Caco-2 (cell line): ENCODE measurements around the gene C10orf67. TPM values are rescaled to one million over a fixed set of nuclear protein-coding genes. Genes with fewer than 3 reads are reported as not detected.

Experiments used
- BruUV-seq: library from RNA; stranded (reverse); fragments of 400-500 nt; replicated peaks from 2 replicates; lab custom pipeline; 2021; lab: Mats Ljungman, UMichigan
- CTCF ChIA-PET: fragments of 300-600 bp; sonication (Branson Sonifier 250); formaldehyde crosslinking; loops from one replicate; lab custom pipeline; 2022; ENCODE audit warnings: antibody characterized with exemption; lab: Charles Lee
- POLR2A ChIA-PET: fragments of 300-600 bp; sonication (Branson Sonifier 250); formaldehyde crosslinking; loops from one replicate; lab custom pipeline; 2022; ENCODE audit warnings: antibody characterized with exemption; lab: Charles Lee
- DNase-seq, 2 experiments: peaks; one replicate each; pipeline versions ENCODE4 v3.0.0 to v3.0.0-alpha.2; 2020 to 2022
- H3K27me3 ChIP-seq: replicated peaks from 2 replicates; pipeline ENCODE4 v1.6.0; 2011; ENCODE audit warnings: low read length; ENCODE audit not compliant: control insufficient read depth, insufficient read depth
- H3K36me3 ChIP-seq: 2 replicates; pipeline ENCODE4 v1.5.1; 2011; ENCODE audit warnings: low read length; ENCODE audit not compliant: control insufficient read depth, insufficient read depth
- H3K4me1 ChIP-seq: fragments of 250-450 bp; sonication (Bioruptor Pico); 2 replicates; pipeline ENCODE4 v1.5.1; 2020; ENCODE audit warnings: mild to moderate bottlenecking
- H3K4me3 ChIP-seq: 2 replicates; pipeline ENCODE4 v1.5.1; 2011; ENCODE audit warnings: low read depth, mild to moderate bottlenecking, control low read depth, low read length
- H3K9me3 ChIP-seq: fragments of 250-450 bp; sonication (Bioruptor Pico); 2 replicates; pipeline ENCODE4 v1.5.1; 2020; ENCODE audit warnings: mild to moderate bottlenecking, moderate library complexity
- H3K27ac Mint-ChIP-seq: one replicate; pipeline ENCODE4 v1.8.0; 2022; ENCODE audit warnings: mixed read lengths; ENCODE audit not compliant: unreplicated experiment
- H3K27me3 Mint-ChIP-seq: one replicate; pipeline ENCODE4 v1.8.0; 2022; ENCODE audit warnings: mixed read lengths; ENCODE audit not compliant: insufficient read depth, unreplicated experiment
- H3K36me3 Mint-ChIP-seq: one replicate; pipeline ENCODE4 v1.8.0; 2022; ENCODE audit warnings: mild to moderate bottlenecking, mixed read lengths; ENCODE audit not compliant: insufficient read depth, unreplicated experiment
- H3K4me1 Mint-ChIP-seq: one replicate; pipeline ENCODE4 v1.8.0; 2022; ENCODE audit warnings: low read depth, mixed read lengths; ENCODE audit not compliant: unreplicated experiment
- H3K4me3 Mint-ChIP-seq: one replicate; pipeline ENCODE4 v1.8.0; 2022; ENCODE audit warnings: mild to moderate bottlenecking, moderate library complexity, mixed read lengths; ENCODE audit not compliant: unreplicated experiment
- H3K9me3 Mint-ChIP-seq: one replicate; pipeline ENCODE4 v1.8.0; 2022; ENCODE audit warnings: mixed read lengths; ENCODE audit not compliant: unreplicated experiment
- intact Hi-C: fragments of 100-400 bp; cut with micrococcal nuclease; formaldehyde crosslinking; loops from one replicate; pipeline ENCODE4 v1.10.0; 2022; ENCODE audit not compliant: unreplicated experiment
- total RNA-seq: library from RNA; stranded (reverse); gene quantifications from 2 replicates; pipeline ENCODE4 v1.2.3, GENCODE V29; 2022
- TF ChIP-seq, protein P1 (sequence below), 2 experiments: fragments of 200-600 bp in 1 of 2; IDR thresholded peaks; 1 replicate in 1 of 2; 2 replicates in 1 of 2; pipeline versions ENCODE4 v1.5.1 to v1.8.0; 2011 to 2022; ENCODE audit warnings: antibody characterized with exemption in 1 of 2, control low read depth in 1 of 2, inconsistent platforms in 1 of 2, low read depth in 1 of 2, low read length in 1 of 2, mild to moderate bottlenecking in 1 of 2, moderate library complexity in 1 of 2; ENCODE audit not compliant: insufficient read depth in 1 of 2, severe bottlenecking in 1 of 2, unreplicated experiment in 1 of 2

C10orf67 gene
- total RNA-seq, 1 experiment from 2014 or later: not detected

- ChIA-PET POLR2A (no interaction called here), CTCF (no interaction called here)
- Histone ChIP-seq H3K9me3 (no peaks in the 10 kb centered on the region), H3K4me1 (no peaks in the 10 kb centered on the region), H3K36me3 (no peaks in the 10 kb centered on the region), H3K27me3 (no peaks in the 10 kb centered on the region), H3K4me3 (no peak overlapping the region)
- H3K27me3 Mint-ChIP-seq: peaks cover 13% of the 10 kb centered on the region
- no peaks in the 10 kb centered on the region for H3K36me3 Mint-ChIP-seq
- H3K27ac Mint-ChIP-seq: no peak overlapping the region
- intact Hi-C loops: no loop called here
- no peaks in the 10 kb centered on the region for H3K4me1 Mint-ChIP-seq
- DNase-seq: no peak
- H3K4me3 Mint-ChIP-seq: no peak overlapping the region
- no peaks in the 10 kb centered on the region for H3K9me3 Mint-ChIP-seq
- no TSS peak for BruUV-seq
- TF ChIP-seq, protein P1, sequence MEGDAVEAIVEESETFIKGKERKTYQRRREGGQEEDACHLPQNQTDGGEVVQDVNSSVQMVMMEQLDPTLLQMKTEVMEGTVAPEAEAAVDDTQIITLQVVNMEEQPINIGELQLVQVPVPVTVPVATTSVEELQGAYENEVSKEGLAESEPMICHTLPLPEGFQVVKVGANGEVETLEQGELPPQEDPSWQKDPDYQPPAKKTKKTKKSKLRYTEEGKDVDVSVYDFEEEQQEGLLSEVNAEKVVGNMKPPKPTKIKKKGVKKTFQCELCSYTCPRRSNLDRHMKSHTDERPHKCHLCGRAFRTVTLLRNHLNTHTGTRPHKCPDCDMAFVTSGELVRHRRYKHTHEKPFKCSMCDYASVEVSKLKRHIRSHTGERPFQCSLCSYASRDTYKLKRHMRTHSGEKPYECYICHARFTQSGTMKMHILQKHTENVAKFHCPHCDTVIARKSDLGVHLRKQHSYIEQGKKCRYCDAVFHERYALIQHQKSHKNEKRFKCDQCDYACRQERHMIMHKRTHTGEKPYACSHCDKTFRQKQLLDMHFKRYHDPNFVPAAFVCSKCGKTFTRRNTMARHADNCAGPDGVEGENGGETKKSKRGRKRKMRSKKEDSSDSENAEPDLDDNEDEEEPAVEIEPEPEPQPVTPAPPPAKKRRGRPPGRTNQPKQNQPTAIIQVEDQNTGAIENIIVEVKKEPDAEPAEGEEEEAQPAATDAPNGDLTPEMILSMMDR (IDR thresholded peaks at IDR 0.05; ENCODE audit: insufficient read depth in 1 of 2, low read depth in 1 of 2, low read length in 1 of 2, severe bottlenecking in 1 of 2, unreplicated experiment in 1 of 2): no peak
Measured at GRCh38 chr10:23364378-23364777, 19.8 kb upstream of the C10orf67 start.

DNA sequence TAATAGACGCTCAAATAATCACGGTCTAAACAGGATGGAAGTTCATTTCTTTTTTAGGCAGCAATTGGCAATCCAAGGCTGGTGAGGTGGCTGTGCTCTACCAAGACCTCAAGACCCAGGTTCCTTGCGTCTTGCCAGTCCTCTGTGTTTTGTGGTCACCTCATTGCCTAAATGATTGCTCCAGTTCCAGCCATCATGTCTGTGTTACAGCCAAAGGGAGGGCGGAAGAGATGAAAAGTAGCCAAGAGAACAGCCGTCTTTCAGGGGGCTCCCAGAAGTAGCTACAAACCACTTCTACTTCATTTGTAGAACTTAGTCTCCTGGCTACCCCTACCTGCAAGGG, 19.2 kb upstream of the C10orf67 start:
- Mint-ChIP-seq H3K36me3 (no peaks in the 10 kb centered on the region), H3K4me1 (no peaks in the 10 kb centered on the region), H3K27me3 (peaks cover 13% of the 10 kb centered on the region), H3K27ac (no peak overlapping the region), H3K4me3 (no peak overlapping the region), H3K9me3 (no peaks in the 10 kb centered on the region)
- CTCF ChIA-PET: no interaction called here
- no peak for DNase-seq
- Histone ChIP-seq H3K9me3 (no peaks in the 10 kb centered on the region), H3K4me1 (no peaks in the 10 kb centered on the region), H3K4me3 (no peak overlapping the region), H3K36me3 (no peaks in the 10 kb centered on the region), H3K27me3 (no peaks in the 10 kb centered on the region)
- POLR2A ChIA-PET: no interaction called here
- TF ChIP-seq, protein P1 (IDR thresholded peaks at IDR 0.05; ENCODE audit: insufficient read depth in 1 of 2, low read depth in 1 of 2, low read length in 1 of 2, severe bottlenecking in 1 of 2, unreplicated experiment in 1 of 2): no peak
- intact Hi-C loops: no loop called here
- no TSS peak for BruUV-seq

DNA sequence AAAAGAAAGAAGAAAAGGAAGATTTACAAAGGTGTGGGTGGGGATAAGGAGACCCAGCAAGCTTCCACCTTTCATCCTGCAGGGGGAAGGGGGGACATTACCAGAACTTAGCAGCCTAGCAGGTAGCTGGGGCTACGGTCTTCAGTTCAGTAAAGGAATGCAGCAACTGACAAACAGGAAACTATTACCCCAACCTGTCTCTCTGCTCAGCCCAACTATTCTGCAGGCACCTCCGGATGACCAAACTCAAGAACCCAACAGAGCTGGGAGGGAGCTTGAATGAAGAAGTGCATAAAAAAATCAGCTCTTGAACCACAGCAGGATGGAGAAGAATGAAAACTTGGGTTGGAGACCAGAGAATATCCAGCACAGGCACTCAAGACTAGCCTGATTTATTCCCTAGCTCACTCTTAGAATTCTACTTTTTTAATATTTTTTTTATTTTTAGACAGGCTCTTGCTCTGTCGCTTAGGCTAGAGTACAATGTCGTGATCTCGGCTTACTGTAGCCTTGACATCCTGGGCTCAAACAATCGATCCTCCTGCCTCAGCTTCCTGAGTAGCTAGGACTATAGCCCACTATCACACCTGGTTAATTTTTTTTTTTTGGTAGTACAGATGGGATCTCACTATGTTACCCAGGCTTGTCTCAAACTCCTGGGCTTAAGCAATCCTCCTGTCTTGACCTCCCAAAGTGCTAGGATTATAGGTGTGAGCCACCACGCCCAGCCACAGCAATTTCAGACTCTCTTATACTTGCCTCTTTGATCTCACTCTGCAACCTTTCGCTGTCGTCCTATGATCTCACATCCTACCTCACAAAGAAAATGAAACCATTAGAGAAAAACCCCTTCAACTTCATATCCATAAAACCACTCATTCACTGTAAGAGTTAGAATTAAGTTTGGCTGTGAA, 18.5 kb upstream of the C10orf67 start:
- Mint-ChIP-seq H3K27ac (no peak overlapping the region), H3K4me1 (no peaks in the 10 kb centered on the region), H3K9me3 (no peaks in the 10 kb centered on the region), H3K36me3 (no peaks in the 10 kb centered on the region), H3K27me3 (peaks cover 13% of the 10 kb centered on the region), H3K4me3 (no peak overlapping the region)
- Histone ChIP-seq H3K27me3 (no peaks in the 10 kb centered on the region), H3K4me1 (no peaks in the 10 kb centered on the region), H3K36me3 (no peaks in the 10 kb centered on the region), H3K9me3 (no peaks in the 10 kb centered on the region), H3K4me3 (no peak overlapping the region)
- POLR2A ChIA-PET: no interaction called here
- no TSS peak for BruUV-seq
- TF ChIP-seq, protein P1 (IDR thresholded peaks at IDR 0.05; ENCODE audit: insufficient read depth in 1 of 2, low read depth in 1 of 2, low read length in 1 of 2, severe bottlenecking in 1 of 2, unreplicated experiment in 1 of 2): no peak
- DNase-seq: no peak
- intact Hi-C loops: no loop called here
- CTCF ChIA-PET: no interaction called here
